HUES64 (cell line): ENCODE results near the gene GRWD1.
A peak's percentile ranks its signal among the peaks of the same experiment; 100 is the strongest.

Experiments used
- H3K27ac ChIP-seq: 2 replicates; pipeline ENCODE4 v1.7.0; 2013; ENCODE audit warnings: low read depth, low read length, inconsistent platforms
- H3K27me3 ChIP-seq: 2 replicates; pipeline ENCODE4 v1.6.1; 2013; ENCODE audit warnings: mild to moderate bottlenecking, low read length; ENCODE audit not compliant: insufficient read depth
- H3K36me3 ChIP-seq: 2 replicates; pipeline ENCODE4 v1.6.1; 2013; ENCODE audit warnings: mild to moderate bottlenecking, low read length; ENCODE audit not compliant: insufficient read depth
- H3K4me1 ChIP-seq: 2 replicates; pipeline ENCODE4 v1.6.1; 2013; ENCODE audit warnings: mild to moderate bottlenecking, low read length, moderate library complexity; ENCODE audit not compliant: insufficient read depth
- H3K4me3 ChIP-seq: 2 replicates; pipeline ENCODE4 v1.5.1; 2013; ENCODE audit warnings: mild to moderate bottlenecking, low read length, moderate library complexity
- H3K9ac ChIP-seq: 2 replicates; pipeline ENCODE4 v1.6.1; 2013; ENCODE audit warnings: mild to moderate bottlenecking, low read depth, low read length
- H3K9me3 ChIP-seq: 2 replicates; pipeline ENCODE4 v1.6.1; 2013; ENCODE audit warnings: low read depth, low read length; ENCODE audit not compliant: insufficient read depth
- WGBS: fragments of 150-250, 120-280 bp; methylation state at CpG from one replicate; pipeline ENCODE4 v1.1.7; 2013; ENCODE audit warnings: missing lambda C conversion rate; 5-methylcytosine and 5-hydroxymethylcytosine counted together

Gene GRWD1

GRCh38 chr19:48493718-48494401, 48.1 kb downstream of the GRWD1 start:
- WGBS, result 5% methylated on average over 70 of the region's 70 CpGs
- Histone ChIP-seq H3K9ac (peak overlapping the region; percentile 73), H3K4me3 (peak overlapping the region; percentile 69)

GRCh38 chr19:48495396-48495795, 49.6 kb downstream of the GRWD1 start:
- peaks cover 3% of the 10 kb centered on the region; the same call in 1 of the 2 replicates for H3K27me3 ChIP-seq

More at GRCh38 chr19:48493718-48494401, 48.1 kb downstream of the GRWD1 start:
- Histone ChIP-seq H3K9me3 (no peaks in the 10 kb centered on the region), H3K4me1 (peaks cover 7% of the 10 kb centered on the region), H3K27ac (no peak overlapping the region; the same call in 1 of the 2 replicates), H3K27me3 (peaks cover 8% of the 10 kb centered on the region), H3K36me3 (no peaks in the 10 kb centered on the region)

GRCh38 chr19:48496959-48497727, 51.4 kb downstream of the GRWD1 start:
- Histone ChIP-seq H3K27me3 (peaks cover 3% of the 10 kb centered on the region; the same call in 1 of the 2 replicates), H3K27ac (no peak overlapping the region), H3K4me1 (no peaks in the 10 kb centered on the region), H3K36me3 (no peaks in the 10 kb centered on the region), H3K9ac (no peak overlapping the region), H3K4me3 (no peak overlapping the region), H3K9me3 (no peaks in the 10 kb centered on the region)
- WGBS, result 94% methylated on average over 45 of the region's 45 CpGs

More at GRCh38 chr19:48495396-48495795, 49.6 kb downstream of the GRWD1 start:
- 92% methylated on average over 6 of the region's 6 CpGs for WGBS
- no peaks in the 10 kb centered on the region for H3K36me3 ChIP-seq
- no peak overlapping the region for H3K9ac ChIP-seq
- no peak overlapping the region for H3K4me3 ChIP-seq
- peaks cover 2% of the 10 kb centered on the region; the same call in 1 of the 2 replicates for H3K4me1 ChIP-seq
- no peaks in the 10 kb centered on the region for H3K9me3 ChIP-seq
- H3K27ac ChIP-seq, result no peak overlapping the region

- 0 out of 2 replicates have a peak, but pooled peaks cover 3% of the 10 kb centered on the region for H3K4me1 ChIP-seq
Measured at GRCh38 chr19:48497728-48498594, 52.2 kb downstream of the GRWD1 start.

GRCh38 chr19:48498595-48499311, 53.0 kb downstream of the GRWD1 start:
- peaks cover 3% of the 10 kb centered on the region; the same call in 1 of the 2 replicates for H3K27me3 ChIP-seq
- H3K4me3 ChIP-seq, result no peak overlapping the region
- H3K9me3 ChIP-seq, result no peaks in the 10 kb centered on the region
- no peak overlapping the region for H3K27ac ChIP-seq
- H3K36me3 ChIP-seq, result no peaks in the 10 kb centered on the region
- H3K9ac ChIP-seq, result no peak overlapping the region
- WGBS, result 93% methylated on average over 57 of the region's 59 CpGs
- 0 out of 2 replicates have a peak, but pooled peaks cover 3% of the 10 kb centered on the region for H3K4me1 ChIP-seq

More at GRCh38 chr19:48497728-48498594, 52.2 kb downstream of the GRWD1 start:
- Histone ChIP-seq H3K9me3 (no peaks in the 10 kb centered on the region), H3K27me3 (peaks cover 3% of the 10 kb centered on the region; the same call in 1 of the 2 replicates), H3K9ac (no peak overlapping the region), H3K36me3 (no peaks in the 10 kb centered on the region), H3K4me3 (no peak overlapping the region), H3K27ac (no peak overlapping the region)
- 93% methylated on average over 46 of the region's 46 CpGs for WGBS

GRCh38 chr19:48499316-48500090, 53.7 kb downstream of the GRWD1 start:
- Histone ChIP-seq H3K27ac (no peak overlapping the region), H3K9ac (no peak overlapping the region), H3K27me3 (no peaks in the 10 kb centered on the region), H3K9me3 (no peaks in the 10 kb centered on the region), H3K36me3 (no peaks in the 10 kb centered on the region), H3K4me1 (0 out of 2 replicates have a peak, but pooled peaks cover 3% of the 10 kb centered on the region), H3K4me3 (no peak overlapping the region)
- 92% methylated on average over 44 of the region's 44 CpGs for WGBS

GRCh38 chr19:48500830-48501493, 55.2 kb downstream of the GRWD1 start:
- no peaks in the 10 kb centered on the region for H3K27me3 ChIP-seq
- 0 out of 2 replicates have a peak, but pooled peaks cover 3% of the 10 kb centered on the region for H3K4me1 ChIP-seq
- H3K9me3 ChIP-seq, result no peaks in the 10 kb centered on the region
- no peaks in the 10 kb centered on the region for H3K36me3 ChIP-seq
- H3K9ac ChIP-seq, result peak overlapping the region; percentile 22; the same call in 1 of the 2 replicates
- 45% methylated on average over 32 of the region's 32 CpGs for WGBS
- H3K27ac ChIP-seq, result peak overlapping the region; percentile 72; the same call in 1 of the 2 replicates
- H3K4me3 ChIP-seq, result peak overlapping the region; percentile 55

GRCh38 chr19:48501494-48502349, 55.9 kb downstream of the GRWD1 start:
- under 1% methylated on average over 20 of the region's 20 CpGs for WGBS
- no peaks in the 10 kb centered on the region for H3K9me3 ChIP-seq
- peak overlapping the region; percentile 58 for H3K4me3 ChIP-seq
- H3K4me1 ChIP-seq, result 0 out of 2 replicates have a peak, but pooled peaks cover 3% of the 10 kb centered on the region
- no peaks in the 10 kb centered on the region for H3K36me3 ChIP-seq
- peak overlapping the region; percentile 72; the same call in 1 of the 2 replicates for H3K27ac ChIP-seq
- H3K27me3 ChIP-seq, result no peaks in the 10 kb centered on the region
- H3K9ac ChIP-seq, result peak overlapping the region; percentile 22; the same call in 1 of the 2 replicates
